Measurements from ENCODE around the gene ZDHHC18. TPM values are rescaled to one million over a fixed set of nuclear protein-coding genes. Genes with fewer than 3 reads are reported as not detected.

The ZDHHC18 gene
- total RNA-seq, 1 experiment from 2014 or later, result 21.3 TPM

DNA sequence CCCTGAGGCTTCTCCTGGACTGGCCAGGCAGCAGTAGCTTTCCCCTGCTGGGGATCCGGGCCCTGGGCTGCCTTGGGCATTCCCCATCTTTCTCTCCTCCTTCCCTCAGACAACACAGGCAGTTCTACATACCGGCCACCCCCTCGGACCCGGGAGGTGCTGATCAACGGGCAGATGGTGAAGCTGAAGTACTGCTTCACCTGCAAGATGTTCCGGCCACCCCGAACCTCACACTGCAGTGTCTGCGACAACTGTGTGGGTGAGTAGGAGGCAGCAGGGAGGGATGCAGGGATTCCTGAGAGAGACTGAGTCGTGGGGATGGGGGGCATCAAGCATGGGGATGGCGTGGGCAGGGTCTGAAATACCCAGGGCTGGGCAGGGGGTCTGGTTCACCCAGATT lies 22.0 kb downstream of the ZDHHC18 start:
- DNase-seq, result no peak
- Histone ChIP-seq H3K36me3 (ENCODE audit: control insufficient read depth, insufficient read depth, low read length) (no peaks in the 10 kb centered on the region), H3K4me3 (ENCODE audit: low read depth, low read length) (no peak overlapping the region), H3K27me3 (replicated peaks; ENCODE audit: control insufficient read depth, insufficient read depth, low read length) (no peaks in the 10 kb centered on the region), H3K4me1 (no peaks in the 10 kb centered on the region), H3K9me3 (no peaks in the 10 kb centered on the region)
- Mint-ChIP-seq H3K36me3 (ENCODE audit: insufficient read depth, unreplicated experiment) (peaks cover 26% of the 10 kb centered on the region), H3K4me1 (ENCODE audit: low read depth, unreplicated experiment) (no peaks in the 10 kb centered on the region), H3K4me3 (ENCODE audit: unreplicated experiment) (no peak overlapping the region), H3K27me3 (ENCODE audit: insufficient read depth, unreplicated experiment) (no peaks in the 10 kb centered on the region), H3K27ac (ENCODE audit: unreplicated experiment) (no peak overlapping the region), H3K9me3 (ENCODE audit: unreplicated experiment) (no peaks in the 10 kb centered on the region)
- ChIA-PET CTCF (no interaction called here), POLR2A (no interaction called here)
- BruUV-seq (replicated peaks), result no TSS peak
- intact Hi-C loops (cut with micrococcal nuclease; ENCODE audit: unreplicated experiment), result no loop called here
- TF ChIP-seq, protein P1, sequence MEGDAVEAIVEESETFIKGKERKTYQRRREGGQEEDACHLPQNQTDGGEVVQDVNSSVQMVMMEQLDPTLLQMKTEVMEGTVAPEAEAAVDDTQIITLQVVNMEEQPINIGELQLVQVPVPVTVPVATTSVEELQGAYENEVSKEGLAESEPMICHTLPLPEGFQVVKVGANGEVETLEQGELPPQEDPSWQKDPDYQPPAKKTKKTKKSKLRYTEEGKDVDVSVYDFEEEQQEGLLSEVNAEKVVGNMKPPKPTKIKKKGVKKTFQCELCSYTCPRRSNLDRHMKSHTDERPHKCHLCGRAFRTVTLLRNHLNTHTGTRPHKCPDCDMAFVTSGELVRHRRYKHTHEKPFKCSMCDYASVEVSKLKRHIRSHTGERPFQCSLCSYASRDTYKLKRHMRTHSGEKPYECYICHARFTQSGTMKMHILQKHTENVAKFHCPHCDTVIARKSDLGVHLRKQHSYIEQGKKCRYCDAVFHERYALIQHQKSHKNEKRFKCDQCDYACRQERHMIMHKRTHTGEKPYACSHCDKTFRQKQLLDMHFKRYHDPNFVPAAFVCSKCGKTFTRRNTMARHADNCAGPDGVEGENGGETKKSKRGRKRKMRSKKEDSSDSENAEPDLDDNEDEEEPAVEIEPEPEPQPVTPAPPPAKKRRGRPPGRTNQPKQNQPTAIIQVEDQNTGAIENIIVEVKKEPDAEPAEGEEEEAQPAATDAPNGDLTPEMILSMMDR (IDR thresholded peaks at IDR 0.05; ENCODE audit: insufficient read depth in 1 of 2, low read depth in 1 of 2, low read length in 1 of 2, severe bottlenecking in 1 of 2, unreplicated experiment in 1 of 2), result no peak

DNA sequence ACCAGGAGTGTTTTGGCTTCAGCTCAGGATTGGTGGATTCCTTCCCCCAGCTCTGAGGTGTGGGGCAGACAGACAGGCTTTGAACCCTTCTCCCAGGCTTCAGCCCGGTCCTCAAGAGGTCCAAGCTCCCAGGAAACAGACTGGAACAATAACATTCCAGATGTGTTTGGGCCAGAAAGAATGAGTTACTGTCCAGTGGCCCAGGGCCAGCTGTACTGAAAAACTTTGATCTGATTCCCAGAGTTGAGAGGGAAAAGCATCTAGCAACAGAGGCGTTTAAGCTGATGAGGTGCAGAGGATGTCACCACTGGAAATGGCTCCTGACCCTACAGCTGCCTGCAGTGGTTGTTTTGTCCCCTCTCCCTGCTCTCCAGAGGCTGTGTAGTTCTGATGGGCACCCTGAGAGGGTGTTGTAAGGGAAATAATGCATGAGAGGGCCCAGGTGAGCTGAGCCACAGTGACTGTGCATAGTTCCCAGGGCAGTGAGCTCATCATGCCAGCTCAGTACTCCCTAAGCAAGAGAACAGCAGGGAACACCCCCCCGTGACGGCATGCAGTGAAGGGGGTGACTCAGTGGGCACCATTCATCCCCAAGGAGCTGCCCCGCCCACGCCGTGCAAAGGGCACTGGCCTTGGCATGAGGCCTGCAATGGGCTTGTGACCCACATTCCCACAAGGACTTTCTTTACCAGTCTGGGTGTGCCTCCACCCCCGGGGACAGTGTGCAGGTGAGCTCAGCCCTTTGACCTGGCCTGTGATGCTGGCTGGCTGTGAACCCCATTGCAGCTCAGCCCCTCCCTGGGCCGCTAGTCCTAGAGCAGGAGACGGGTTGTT lies 22.7 kb downstream of the ZDHHC18 start:
- Histone ChIP-seq H3K27me3 (replicated peaks; ENCODE audit: control insufficient read depth, insufficient read depth, low read length) (no peaks in the 10 kb centered on the region), H3K36me3 (ENCODE audit: control insufficient read depth, insufficient read depth, low read length) (no peaks in the 10 kb centered on the region), H3K4me1 (no peaks in the 10 kb centered on the region), H3K9me3 (no peaks in the 10 kb centered on the region), H3K4me3 (ENCODE audit: low read depth, low read length) (no peak overlapping the region)
- intact Hi-C loops (cut with micrococcal nuclease; ENCODE audit: unreplicated experiment), result no loop called here
- no peaks in the 10 kb centered on the region for H3K27me3 Mint-ChIP-seq (ENCODE audit: insufficient read depth, unreplicated experiment)
- no peak for DNase-seq
- H3K4me1 Mint-ChIP-seq (ENCODE audit: low read depth, unreplicated experiment), result no peaks in the 10 kb centered on the region
- no TSS peak for BruUV-seq (replicated peaks)
- H3K9me3 Mint-ChIP-seq (ENCODE audit: unreplicated experiment), result no peaks in the 10 kb centered on the region
- no peak overlapping the region for H3K4me3 Mint-ChIP-seq (ENCODE audit: unreplicated experiment)
- H3K36me3 Mint-ChIP-seq (ENCODE audit: insufficient read depth, unreplicated experiment), result peaks cover 27% of the 10 kb centered on the region
- TF ChIP-seq, protein P1 (IDR thresholded peaks at IDR 0.05; ENCODE audit: insufficient read depth in 1 of 2, low read depth in 1 of 2, low read length in 1 of 2, severe bottlenecking in 1 of 2, unreplicated experiment in 1 of 2), result no peak
- no peak overlapping the region for H3K27ac Mint-ChIP-seq (ENCODE audit: unreplicated experiment)
- POLR2A ChIA-PET, result no interaction called here
- CTCF ChIA-PET, result no interaction called here

DNA sequence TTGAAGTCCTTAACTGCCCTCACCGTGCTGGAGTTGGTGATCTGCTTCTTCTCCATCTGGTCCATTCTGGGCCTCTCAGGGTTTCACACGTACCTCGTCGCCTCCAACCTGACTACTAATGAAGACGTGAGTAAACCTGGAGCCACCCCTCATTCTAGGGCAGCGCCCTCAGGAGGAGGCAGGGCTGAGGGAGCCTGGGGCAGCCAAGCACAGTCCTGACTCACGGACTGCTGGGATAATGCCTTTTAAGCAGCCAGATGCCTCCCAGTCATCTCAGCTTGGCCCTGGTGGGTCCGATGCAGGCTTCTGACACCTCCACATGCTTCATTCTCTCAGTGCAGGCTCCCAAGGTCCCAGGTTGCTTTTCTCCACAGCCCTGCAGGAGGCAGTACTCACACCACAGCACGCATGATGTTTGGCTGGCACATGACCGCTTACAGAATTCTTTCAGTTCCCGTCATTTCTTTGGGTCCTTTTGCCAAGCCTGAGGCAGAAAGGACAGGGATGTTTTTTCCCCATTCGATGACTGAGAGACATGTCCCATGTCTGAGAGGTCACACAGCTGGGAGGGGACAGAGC lies 24.7 kb downstream of the ZDHHC18 start:
- Histone ChIP-seq H3K4me1 (no peaks in the 10 kb centered on the region), H3K9me3 (no peaks in the 10 kb centered on the region), H3K27me3 (replicated peaks; ENCODE audit: control insufficient read depth, insufficient read depth, low read length) (no peaks in the 10 kb centered on the region), H3K36me3 (ENCODE audit: control insufficient read depth, insufficient read depth, low read length) (no peaks in the 10 kb centered on the region), H3K4me3 (ENCODE audit: low read depth, low read length) (no peak overlapping the region)
- ChIA-PET CTCF (no interaction called here), POLR2A (no interaction called here)
- Mint-ChIP-seq H3K4me1 (ENCODE audit: low read depth, unreplicated experiment) (no peaks in the 10 kb centered on the region), H3K4me3 (ENCODE audit: unreplicated experiment) (no peak overlapping the region), H3K9me3 (ENCODE audit: unreplicated experiment) (no peaks in the 10 kb centered on the region), H3K27ac (ENCODE audit: unreplicated experiment) (no peak overlapping the region), H3K27me3 (ENCODE audit: insufficient read depth, unreplicated experiment) (no peaks in the 10 kb centered on the region), H3K36me3 (ENCODE audit: insufficient read depth, unreplicated experiment) (peaks cover 27% of the 10 kb centered on the region)
- DNase-seq, result no peak
- BruUV-seq (replicated peaks), result no TSS peak
- TF ChIP-seq, protein P1 (IDR thresholded peaks at IDR 0.05; ENCODE audit: insufficient read depth in 1 of 2, low read depth in 1 of 2, low read length in 1 of 2, severe bottlenecking in 1 of 2, unreplicated experiment in 1 of 2), result no peak
- intact Hi-C loops (cut with micrococcal nuclease; ENCODE audit: unreplicated experiment), result no loop called here
